Uterus (tissue), 4 donors: ENCODE results near the gene AP1S3. TPM values are rescaled to one million over a fixed set of nuclear protein-coding genes. Genes with fewer than 3 reads are reported as not detected.

Experiments
- DNase-seq, 2 donors: peaks; one replicate each; pipeline ENCODE4 v3.0.0-alpha.2; 2019 to 2020
- H3K27ac ChIP-seq, 2 donors: fragments of 200-600 bp; sonication (generic); 1 replicate in 1 of 2; 2 replicates in 1 of 2; pipeline ENCODE4 v1.5.1; 2016 to 2018
- H3K27me3 ChIP-seq, 2 donors: fragments of 200-600 bp; sonication (generic); one replicate each; pipeline ENCODE4 v1.5.1; 2018 to 2019; ENCODE audit warnings: control low read depth in 1 of 2
- H3K36me3 ChIP-seq, 2 donors: fragments of 200-600 bp; sonication (generic); one replicate each; pipeline ENCODE4 v1.5.1; 2019; ENCODE audit warnings: control low read depth in 1 of 2
- H3K4me1 ChIP-seq, 2 donors: fragments of 200-600 bp; sonication (generic); one replicate each; pipeline ENCODE4 v1.5.1; 2018 to 2019; ENCODE audit warnings: control low read depth in 1 of 2
- H3K4me3 ChIP-seq, 2 donors: fragments of 200-600 bp; sonication (generic); 1 replicate in 1 of 2; 2 replicates in 1 of 2; pipeline ENCODE4 v1.5.1; 2018 to 2019; ENCODE audit warnings: mild to moderate bottlenecking in 1 of 2
- H3K9me3 ChIP-seq, 2 donors: fragments of 200-600 bp; sonication (generic); one replicate each; pipeline ENCODE4 v1.5.1; 2019; ENCODE audit warnings: control low read depth in 1 of 2
- CTCF ChIP-seq, 4 experiments: fragments of 200-600 bp in 2 of 4; fragments of 450-650 bp in 2 of 4; sonication (generic) in 2 of 4; IDR thresholded peaks; one replicate each; pipeline ENCODE4 v1.5.1; 2016 to 2019; ENCODE audit warnings: antibody characterized with exemption in 4 of 4, mild to moderate bottlenecking in 2 of 4, moderate library complexity in 1 of 4
- POLR2A ChIP-seq, 2 donors: fragments of 450-650 bp; IDR thresholded peaks; one replicate each; pipeline ENCODE4 v1.6.1; 2016; ENCODE audit warnings: antibody characterized with exemption in 2 of 2, mild to moderate bottlenecking in 1 of 2, moderate library complexity in 1 of 2
- intact Hi-C: fragments of 100-400 bp; cut with DNase I; formaldehyde crosslinking; loops from one replicate; pipeline ENCODE4 v1.15.1; 2023; ENCODE audit warnings: low total_unique reads
- total RNA-seq, 4 donors: library from RNA; depleted of rRNA in 3 of 4; stranded (reverse); fragments of >200 nt in 3 of 4; gene quantifications; one replicate each; pipeline versions ENCODE4 v1.1.0 to v1.2.4, GENCODE V29; 2014 to 2023
- donor health status: DM: yes; HTN: yes; CAD: no.

Gene AP1S3
- total RNA-seq, 4 donors from 2014 or later, result 2.0 to 5.6 TPM; not detected in 2

- intact Hi-C loops, result no loop called here
- H3K27me3 ChIP-seq, result no peaks in the 10 kb centered on the region
- no peak overlapping the region for H3K27ac ChIP-seq
- H3K36me3 ChIP-seq, result no peaks in the 10 kb centered on the region
- H3K4me1 ChIP-seq, result no peaks in the 10 kb centered on the region
- no peak overlapping the region for H3K4me3 ChIP-seq
- no peak for TF ChIP-seq POLR2A (IDR thresholded peaks at IDR 0.05)
- no peak for TF ChIP-seq CTCF (IDR thresholded peaks at IDR 0.05)
- no peaks in the 10 kb centered on the region for H3K9me3 ChIP-seq
- DNase-seq, result no peak
Measured at GRCh38 chr2:223829128-223829527, 8.3 kb downstream of the AP1S3 start.

- H3K4me3 ChIP-seq, result no peak overlapping the region
- no peak overlapping the region for H3K27ac ChIP-seq
- H3K36me3 ChIP-seq, result no peaks in the 10 kb centered on the region
- TF ChIP-seq POLR2A (IDR thresholded peaks at IDR 0.05) (no peak), CTCF (IDR thresholded peaks at IDR 0.05) (no peak)
- DNase-seq, result no peak
- no peaks in the 10 kb centered on the region for H3K9me3 ChIP-seq
- H3K4me1 ChIP-seq, result no peaks in the 10 kb centered on the region
- intact Hi-C loops, result no loop called here
- H3K27me3 ChIP-seq, result no peaks in the 10 kb centered on the region
Measured at GRCh38 chr2:223828314-223828713, 9.1 kb downstream of the AP1S3 start.

- no peak for DNase-seq
- H3K4me3 ChIP-seq, result no peak overlapping the region
- H3K9me3 ChIP-seq, result no peaks in the 10 kb centered on the region
- TF ChIP-seq POLR2A (IDR thresholded peaks at IDR 0.05) (no peak), CTCF (IDR thresholded peaks at IDR 0.05) (no peak)
- intact Hi-C loops, result no loop called here
- H3K4me1 ChIP-seq, result no peaks in the 10 kb centered on the region
- no peaks in the 10 kb centered on the region for H3K36me3 ChIP-seq
- no peak overlapping the region for H3K27ac ChIP-seq
- H3K27me3 ChIP-seq, result no peaks in the 10 kb centered on the region
Measured at GRCh38 chr2:223826995-223827394, 10.4 kb downstream of the AP1S3 start.

- H3K36me3 ChIP-seq, result no peaks in the 10 kb centered on the region
- TF ChIP-seq POLR2A (IDR thresholded peaks at IDR 0.05) (no peak), CTCF (IDR thresholded peaks at IDR 0.05) (no peak)
- no peak overlapping the region for H3K4me3 ChIP-seq
- no peaks in the 10 kb centered on the region for H3K27me3 ChIP-seq
- intact Hi-C loops, result no loop called here
- H3K9me3 ChIP-seq, result no peaks in the 10 kb centered on the region
- no peak for DNase-seq
- no peaks in the 10 kb centered on the region for H3K4me1 ChIP-seq
- H3K27ac ChIP-seq, result no peak overlapping the region
Measured at GRCh38 chr2:223824301-223824700, 13.1 kb downstream of the AP1S3 start.

- intact Hi-C loops, result no loop called here
- Histone ChIP-seq H3K9me3 (no peaks in the 10 kb centered on the region), H3K4me3 (no peak overlapping the region), H3K4me1 (no peaks in the 10 kb centered on the region), H3K36me3 (no peaks in the 10 kb centered on the region), H3K27me3 (no peaks in the 10 kb centered on the region), H3K27ac (no peak overlapping the region)
- TF ChIP-seq POLR2A (IDR thresholded peaks at IDR 0.05), result no peak
- TF ChIP-seq CTCF (IDR thresholded peaks at IDR 0.05), result no peak
- DNase-seq, result no peak
Measured at GRCh38 chr2:223822818-223823217, 14.6 kb downstream of the AP1S3 start.
